Endothelial cell of umbilical vein (primary cell): ENCODE data around the gene EPX. TPM values are rescaled to one million over a fixed set of nuclear protein-coding genes. Genes with fewer than 3 reads are reported as not detected.

Source experiments
- BruUV-seq: library from RNA; stranded (reverse); fragments of 400-500 nt; replicated peaks from 2 replicates; lab custom pipeline; 2021; lab: Mats Ljungman, UMichigan
- CTCF ChIA-PET: fragments of 300-600, 350-600 bp; sonication (Branson Sonifier 250); formaldehyde crosslinking; loops from one replicate; lab custom pipeline; 2021; ENCODE audit warnings: antibody characterized with exemption, inconsistent platforms; lab: Charles Lee
- POLR2A ChIA-PET: fragments of 300-600, 350-600 bp; sonication (Branson Sonifier 250); formaldehyde crosslinking; loops from one replicate; lab custom pipeline; 2021; ENCODE audit warnings: antibody characterized with exemption, inconsistent platforms; lab: Charles Lee
- DNase-seq: peaks from one replicate; pipeline ENCODE4 v3.0.0-alpha.2; 2011; ENCODE audit warnings: low read depth, low spot score
- FAIRE-seq: peaks from 2 replicates; lab custom pipeline; 2011; peaks lifted over from hg19 to GRCh38; lab: Jason Lieb, UNC
- H2AFZ ChIP-seq: 2 replicates; pipeline ENCODE4 v1.6.0; 2012; ENCODE audit warnings: low read depth, low read length, control low read depth, inconsistent platforms
- H3K27ac ChIP-seq: 2 replicates; pipeline ENCODE4 v1.5.1; 2011; ENCODE audit warnings: low read depth, mild to moderate bottlenecking, control low read depth, low read length, moderate library complexity; ENCODE audit not compliant: insufficient read depth
- H3K27me3 ChIP-seq, 2 experiments: 2 replicates each; pipeline versions ENCODE4 v1.6.0 to v1.6.1; 2011; ENCODE audit warnings: low read length in 2 of 2, mixed read lengths in 1 of 2; ENCODE audit not compliant: control insufficient read depth in 2 of 2, insufficient read depth in 2 of 2
- H3K36me3 ChIP-seq, 2 experiments: 2 replicates in 1 of 2; 3 replicates in 1 of 2; pipeline ENCODE4 v1.5.1; 2011; ENCODE audit warnings: low read length in 2 of 2, mild to moderate bottlenecking in 1 of 2, moderate library complexity in 1 of 2; ENCODE audit not compliant: control insufficient read depth in 2 of 2, insufficient read depth in 2 of 2; ENCODE audit errors: extremely low read depth in 1 of 2
- H3K4me1 ChIP-seq: 3 replicates; pipeline ENCODE4 v1.5.1; 2011; ENCODE audit warnings: mild to moderate bottlenecking, low read length; ENCODE audit not compliant: control insufficient read depth, insufficient read depth; ENCODE audit errors: extremely low read depth
- H3K4me2 ChIP-seq: 2 replicates; pipeline ENCODE4 v1.6.1; 2011; ENCODE audit warnings: low read length, control low read depth, mixed read lengths; ENCODE audit not compliant: insufficient read depth
- H3K4me3 ChIP-seq, 3 experiments: fragments of 200-600 bp in 1 of 3; sonication (generic), shearing (Covaris generic) in 1 of 3; replicated peaks in 1 of 3; 2 replicates each; pipeline ENCODE4 v1.5.1; 2011 to 2016; ENCODE audit warnings: control low read depth in 3 of 3, low read length in 3 of 3, mild to moderate bottlenecking in 2 of 3, inconsistent platforms in 1 of 3, low read depth in 1 of 3, moderate library complexity in 1 of 3; ENCODE audit not compliant: insufficient read depth in 1 of 3
- H3K79me2 ChIP-seq: 2 replicates; pipeline ENCODE4 v1.6.0; 2012; ENCODE audit warnings: low read length, inconsistent platforms; ENCODE audit not compliant: control insufficient read depth, insufficient read depth
- H3K9ac ChIP-seq: replicated peaks from 2 replicates; pipeline ENCODE3; 2011; ENCODE audit warnings: low read length, control low read depth; ENCODE audit not compliant: insufficient read depth; ENCODE audit errors: extremely low read depth
- H3K9me1 ChIP-seq: replicated peaks from 3 replicates; pipeline ENCODE4 v1.6.0; 2011; ENCODE audit warnings: mild to moderate bottlenecking, low read length; ENCODE audit not compliant: control insufficient read depth, insufficient read depth; ENCODE audit errors: extremely low read depth
- H3K9me3 ChIP-seq: replicated peaks from 2 replicates; pipeline ENCODE4 v1.5.1; 2012; ENCODE audit warnings: low read length, inconsistent platforms; ENCODE audit not compliant: control insufficient read depth, insufficient read depth
- H4K20me1 ChIP-seq: replicated peaks from 2 replicates; pipeline ENCODE3; 2011; ENCODE audit warnings: mild to moderate bottlenecking, low read length; ENCODE audit not compliant: control insufficient read depth, insufficient read depth; ENCODE audit errors: extremely low read depth
- EZH2 ChIP-seq: IDR thresholded peaks from 2 replicates; pipeline ENCODE4 v1.6.1; 2012; ENCODE audit warnings: borderline replicate concordance, low read depth, mild to moderate bottlenecking, moderate library complexity, low read length, inconsistent platforms; ENCODE audit not compliant: severe bottlenecking
- JUN ChIP-seq: IDR thresholded peaks from 2 replicates; pipeline ENCODE4 v1.6.1; 2011; ENCODE audit warnings: borderline replicate concordance, low read depth; ENCODE audit not compliant: insufficient read length, insufficient read depth
- MYC ChIP-seq: IDR thresholded peaks from one replicate; pipeline ENCODE4 v1.6.1; 2011; ENCODE audit warnings: mild to moderate bottlenecking, low read depth, low read length
- POLR2A ChIP-seq: IDR thresholded peaks from 2 replicates; pipeline ENCODE4 v1.6.1; 2012; ENCODE audit warnings: low read depth, mild to moderate bottlenecking, control low read depth, low read length
- dilution Hi-C: fragments of 300-500 bp; cut with MboI; formaldehyde crosslinking; loops from one replicate; pipeline ENCODE4 v1.15.0; 2019; ENCODE audit warnings: low sequenced_read_pairs; ENCODE audit not compliant: extremely low pct_ligation_motif_present
- intact Hi-C: fragments of 100-400 bp; cut with micrococcal nuclease; formaldehyde crosslinking; loops from one replicate; pipeline ENCODE4 v1.10.0; 2022
- polyA plus RNA-seq, 4 experiments: library from polyadenylated mRNA; depleted of rRNA in 3 of 4; stranded (reverse) in 3 of 4; unstranded in 1 of 4; fragments of >200 nt; gene quantifications; 2 replicates each; pipeline versions ENCODE4 v1.2.1 to v1.2.3, GENCODE V29; 2011 to 2012; ENCODE audit warnings: missing spikeins in 1 of 4
- total RNA-seq: library from RNA; stranded (reverse); gene quantifications from 2 replicates; pipeline ENCODE4 v1.2.3, GENCODE V29; 2021
- TF ChIP-seq, protein P1 (sequence below): IDR thresholded peaks from 2 replicates; pipeline ENCODE4 v1.6.1; 2011; ENCODE audit not compliant: insufficient read depth, insufficient read length
- TF ChIP-seq, protein P2 (sequence below), 2 donors: IDR thresholded peaks; 1 replicate in 1 of 2; 2 replicates in 1 of 2; pipeline ENCODE4 v1.5.1; 2011; ENCODE audit warnings: low read length in 2 of 2, mild to moderate bottlenecking in 2 of 2, moderate library complexity in 2 of 2, control low read depth in 1 of 2, inconsistent platforms in 1 of 2, low read depth in 1 of 2; ENCODE audit not compliant: insufficient read depth in 1 of 2; ENCODE audit errors: extremely low read depth in 1 of 2

EPX gene
- total and polyA plus RNA-seq, 2 donors (not counting 3 experiments of a cell fraction or from before 2014, with no cell fraction given) = not detected

DNA sequence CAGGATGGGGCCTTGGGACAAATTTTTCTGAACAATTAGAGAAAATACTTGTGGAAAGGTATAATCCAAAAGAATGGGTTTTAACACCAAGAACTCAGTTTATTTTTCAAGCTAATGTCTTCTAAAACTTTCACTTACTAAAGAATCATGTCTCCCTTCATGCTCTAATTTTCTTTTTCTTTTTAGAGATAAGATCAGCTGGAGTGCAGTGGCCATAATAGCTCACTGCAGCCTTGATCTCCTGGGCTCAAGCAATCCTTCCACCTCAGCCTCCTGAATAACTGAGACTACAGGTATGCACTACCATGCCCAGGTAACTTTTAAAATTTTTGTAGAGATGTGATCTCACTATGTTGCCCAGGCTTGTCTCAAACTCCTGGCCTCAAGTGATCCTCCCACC, 38.9 kb upstream of the EPX start:
- Histone ChIP-seq H3K79me2 (no peaks in the 10 kb centered on the region), H2AFZ (no peak overlapping the region), H3K9me1 (no peaks in the 10 kb centered on the region), H3K27ac (no peak overlapping the region), H3K36me3 (no peaks in the 10 kb centered on the region), H3K4me2 (no peak overlapping the region), H3K4me1 (peaks cover 3% of the 10 kb centered on the region), H3K9me3 (no peaks in the 10 kb centered on the region), H3K4me3 (no peak overlapping the region), H3K27me3 (peaks cover 30 to 33% of the 10 kb centered on the region in 2 experiments), H4K20me1 (no peaks in the 10 kb centered on the region), H3K9ac (no peak overlapping the region)
- DNase-seq = no peak
- no peak for TF ChIP-seq POLR2A
- TF ChIP-seq, protein P1, sequence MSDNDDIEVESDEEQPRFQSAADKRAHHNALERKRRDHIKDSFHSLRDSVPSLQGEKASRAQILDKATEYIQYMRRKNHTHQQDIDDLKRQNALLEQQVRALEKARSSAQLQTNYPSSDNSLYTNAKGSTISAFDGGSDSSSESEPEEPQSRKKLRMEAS = no peak
- POLR2A ChIA-PET = no interaction called here
- dilution Hi-C loops (no loop called here), intact Hi-C loops (no loop called here)
- no TSS peak for BruUV-seq
- CTCF ChIA-PET = no interaction called here
- no peak for FAIRE-seq

DNA sequence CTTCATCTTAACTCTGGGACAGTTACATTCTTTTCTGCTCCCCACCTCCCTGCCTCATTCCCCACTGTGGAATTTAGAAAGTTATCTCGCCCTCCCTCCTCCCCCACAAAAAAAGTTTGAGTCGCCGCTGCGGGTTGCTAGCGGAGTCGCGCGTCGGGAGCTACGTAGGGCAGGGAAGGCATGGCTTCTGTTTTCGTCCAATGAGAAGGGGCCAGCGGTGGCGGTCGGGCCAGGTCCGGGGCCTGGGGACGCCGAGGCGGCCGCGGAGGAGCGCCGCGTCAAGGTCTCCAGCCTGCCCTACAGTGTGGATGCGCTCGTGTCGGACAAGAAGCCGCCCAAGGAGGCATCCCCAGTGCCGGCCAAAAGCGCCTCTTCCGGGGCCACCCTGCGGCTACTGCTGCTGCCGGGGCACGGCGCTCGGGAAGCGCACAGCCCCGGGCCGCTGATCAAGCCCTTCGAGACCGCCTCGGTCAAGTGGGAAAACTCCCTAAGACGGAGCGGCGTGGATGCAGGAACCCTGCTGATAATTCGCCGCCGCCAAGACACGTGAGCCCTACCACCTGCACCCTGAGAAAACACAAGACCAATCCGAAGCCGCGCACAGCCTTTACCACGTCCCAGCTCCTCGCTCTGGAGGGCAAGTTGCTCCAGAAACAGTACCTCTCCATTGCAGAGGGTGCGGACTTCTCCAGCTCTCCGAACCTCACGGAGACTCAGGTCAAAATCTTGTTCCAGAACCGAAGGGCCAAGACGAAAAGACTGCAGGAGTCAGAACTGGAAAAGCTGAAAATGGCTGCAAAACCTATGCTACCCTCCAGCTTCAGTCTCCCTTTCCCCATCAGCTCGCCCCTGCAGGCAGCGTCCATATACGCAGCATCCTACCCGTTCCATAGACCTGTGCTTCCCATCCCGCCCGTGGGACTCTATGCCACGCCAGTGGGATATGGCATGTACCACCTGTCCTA, 35.4 kb upstream of the EPX start:
- no peak overlapping the region for H2AFZ ChIP-seq
- DNase-seq = no peak

More for the DNA sequence above, 35.4 kb upstream of the EPX start:
- Histone ChIP-seq H3K9me3 (no peaks in the 10 kb centered on the region), H3K27me3 (peaks cover 32 to 34% of the 10 kb centered on the region in 2 experiments), H4K20me1 (no peaks in the 10 kb centered on the region), H3K27ac (no peak overlapping the region), H3K4me2 (no peak overlapping the region), H3K9ac (no peak overlapping the region), H3K9me1 (no peaks in the 10 kb centered on the region), H3K79me2 (no peaks in the 10 kb centered on the region), H3K4me1 (peaks cover 3% of the 10 kb centered on the region), H3K36me3 (no peaks in the 10 kb centered on the region), H3K4me3 (no peak overlapping the region)
- dilution Hi-C loops = no loop called here
- ChIA-PET POLR2A (no interaction called here), CTCF (no interaction called here)
- intact Hi-C loops = no loop called here
- no peak for FAIRE-seq
- BruUV-seq = no TSS peak
- TF ChIP-seq EZH2 = peak; percentile 83
- TF ChIP-seq MYC = no peak
- TF ChIP-seq, protein P1 = no peak
- TF ChIP-seq JUN = no peak
- TF ChIP-seq, protein P2, sequence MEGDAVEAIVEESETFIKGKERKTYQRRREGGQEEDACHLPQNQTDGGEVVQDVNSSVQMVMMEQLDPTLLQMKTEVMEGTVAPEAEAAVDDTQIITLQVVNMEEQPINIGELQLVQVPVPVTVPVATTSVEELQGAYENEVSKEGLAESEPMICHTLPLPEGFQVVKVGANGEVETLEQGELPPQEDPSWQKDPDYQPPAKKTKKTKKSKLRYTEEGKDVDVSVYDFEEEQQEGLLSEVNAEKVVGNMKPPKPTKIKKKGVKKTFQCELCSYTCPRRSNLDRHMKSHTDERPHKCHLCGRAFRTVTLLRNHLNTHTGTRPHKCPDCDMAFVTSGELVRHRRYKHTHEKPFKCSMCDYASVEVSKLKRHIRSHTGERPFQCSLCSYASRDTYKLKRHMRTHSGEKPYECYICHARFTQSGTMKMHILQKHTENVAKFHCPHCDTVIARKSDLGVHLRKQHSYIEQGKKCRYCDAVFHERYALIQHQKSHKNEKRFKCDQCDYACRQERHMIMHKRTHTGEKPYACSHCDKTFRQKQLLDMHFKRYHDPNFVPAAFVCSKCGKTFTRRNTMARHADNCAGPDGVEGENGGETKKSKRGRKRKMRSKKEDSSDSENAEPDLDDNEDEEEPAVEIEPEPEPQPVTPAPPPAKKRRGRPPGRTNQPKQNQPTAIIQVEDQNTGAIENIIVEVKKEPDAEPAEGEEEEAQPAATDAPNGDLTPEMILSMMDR (IDR thresholded peaks at IDR 0.05; ENCODE audit: extremely low read depth in 1 of 2, insufficient read depth in 1 of 2, low read depth in 1 of 2, low read length in 2 of 2) = no peak
